Calu3 (cell line): ENCODE measurements around the gene TMCC1. TPM values are rescaled to one million over a fixed set of nuclear protein-coding genes. Genes with fewer than 3 reads are reported as not detected.

Experiments used
- BruUV-seq: library from RNA; stranded (reverse); fragments of 400-500 nt; replicated peaks from 2 replicates; lab custom pipeline; 2021; lab: Mats Ljungman, UMichigan
- CTCF ChIA-PET: fragments of 300-600 bp; sonication (Branson Sonifier 250); formaldehyde crosslinking; loops from one replicate; lab custom pipeline; 2022; ENCODE audit warnings: antibody characterized with exemption; lab: Charles Lee
- DNase-seq: peaks from one replicate; pipeline ENCODE4 v3.0.0; 2022
- H3K27ac Mint-ChIP-seq: one replicate; pipeline ENCODE4 v1.8.0; 2022; ENCODE audit warnings: mixed read lengths; ENCODE audit not compliant: unreplicated experiment
- H3K27me3 Mint-ChIP-seq: one replicate; pipeline ENCODE4 v1.8.0; 2022; ENCODE audit warnings: mixed read lengths; ENCODE audit not compliant: unreplicated experiment
- H3K36me3 Mint-ChIP-seq: one replicate; pipeline ENCODE4 v1.8.0; 2022; ENCODE audit warnings: mild to moderate bottlenecking, moderate library complexity, mixed read lengths; ENCODE audit not compliant: insufficient read depth, unreplicated experiment
- H3K4me1 Mint-ChIP-seq: one replicate; pipeline ENCODE4 v1.8.0; 2022; ENCODE audit warnings: mild to moderate bottlenecking, low read depth, mixed read lengths; ENCODE audit not compliant: unreplicated experiment
- H3K4me3 Mint-ChIP-seq: one replicate; pipeline ENCODE4 v1.8.0; 2022; ENCODE audit warnings: mild to moderate bottlenecking, low read depth, moderate library complexity, mixed read lengths; ENCODE audit not compliant: unreplicated experiment
- H3K9me3 Mint-ChIP-seq: one replicate; pipeline ENCODE4 v1.8.0; 2022; ENCODE audit warnings: low read depth, mixed read lengths; ENCODE audit not compliant: unreplicated experiment
- intact Hi-C: fragments of 100-400 bp; cut with micrococcal nuclease; formaldehyde crosslinking; loops from one replicate; pipeline ENCODE4 v1.10.0; 2022; ENCODE audit not compliant: unreplicated experiment
- total RNA-seq: library from RNA; stranded (reverse); gene quantifications from 2 replicates; pipeline ENCODE4 v1.2.3, GENCODE V29; 2022
- TF ChIP-seq, protein P1 (sequence below): fragments of 200-600 bp; IDR thresholded peaks from one replicate; pipeline ENCODE4 v1.8.0; 2022; ENCODE audit warnings: antibody characterized with exemption; ENCODE audit not compliant: unreplicated experiment

TMCC1 gene
- total RNA-seq, 1 experiment from 2014 or later, result 57.2 TPM

DNA sequence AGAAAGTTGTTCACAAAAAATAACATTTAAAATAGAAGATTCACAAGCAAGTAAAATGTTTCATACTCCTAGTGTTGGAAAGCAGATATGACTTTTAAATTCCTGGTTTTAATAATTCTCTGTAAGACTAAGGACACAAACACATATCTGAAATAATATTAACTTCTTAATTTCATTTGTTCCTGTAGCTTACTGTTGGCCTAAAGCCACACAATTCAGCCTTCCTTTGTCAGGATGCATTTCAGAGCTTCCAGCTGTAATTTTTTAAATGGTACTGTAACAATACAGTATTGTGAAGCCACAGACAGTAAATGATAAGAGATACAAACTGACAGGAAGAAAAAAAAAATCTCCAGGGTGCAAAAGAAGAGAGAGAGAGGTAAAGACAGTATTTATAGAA lies 84.2 kb downstream of the TMCC1 start:
- intact Hi-C loops, result no loop called here
- Mint-ChIP-seq H3K27me3 (no peaks in the 10 kb centered on the region), H3K36me3 (no peaks in the 10 kb centered on the region), H3K27ac (no peak overlapping the region), H3K4me3 (no peak overlapping the region), H3K4me1 (no peaks in the 10 kb centered on the region), H3K9me3 (no peaks in the 10 kb centered on the region)
- CTCF ChIA-PET, result interaction anchor here (0.7 to 0.9 kb wide), 4 partner anchors 19 to 160 kb away, joined by 3 to 5 read pairs (median 4); no protein-coding TSS in a partner anchor
- TF ChIP-seq, protein P1, sequence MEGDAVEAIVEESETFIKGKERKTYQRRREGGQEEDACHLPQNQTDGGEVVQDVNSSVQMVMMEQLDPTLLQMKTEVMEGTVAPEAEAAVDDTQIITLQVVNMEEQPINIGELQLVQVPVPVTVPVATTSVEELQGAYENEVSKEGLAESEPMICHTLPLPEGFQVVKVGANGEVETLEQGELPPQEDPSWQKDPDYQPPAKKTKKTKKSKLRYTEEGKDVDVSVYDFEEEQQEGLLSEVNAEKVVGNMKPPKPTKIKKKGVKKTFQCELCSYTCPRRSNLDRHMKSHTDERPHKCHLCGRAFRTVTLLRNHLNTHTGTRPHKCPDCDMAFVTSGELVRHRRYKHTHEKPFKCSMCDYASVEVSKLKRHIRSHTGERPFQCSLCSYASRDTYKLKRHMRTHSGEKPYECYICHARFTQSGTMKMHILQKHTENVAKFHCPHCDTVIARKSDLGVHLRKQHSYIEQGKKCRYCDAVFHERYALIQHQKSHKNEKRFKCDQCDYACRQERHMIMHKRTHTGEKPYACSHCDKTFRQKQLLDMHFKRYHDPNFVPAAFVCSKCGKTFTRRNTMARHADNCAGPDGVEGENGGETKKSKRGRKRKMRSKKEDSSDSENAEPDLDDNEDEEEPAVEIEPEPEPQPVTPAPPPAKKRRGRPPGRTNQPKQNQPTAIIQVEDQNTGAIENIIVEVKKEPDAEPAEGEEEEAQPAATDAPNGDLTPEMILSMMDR, result no peak
- DNase-seq, result no peak
- no TSS peak for BruUV-seq

DNA sequence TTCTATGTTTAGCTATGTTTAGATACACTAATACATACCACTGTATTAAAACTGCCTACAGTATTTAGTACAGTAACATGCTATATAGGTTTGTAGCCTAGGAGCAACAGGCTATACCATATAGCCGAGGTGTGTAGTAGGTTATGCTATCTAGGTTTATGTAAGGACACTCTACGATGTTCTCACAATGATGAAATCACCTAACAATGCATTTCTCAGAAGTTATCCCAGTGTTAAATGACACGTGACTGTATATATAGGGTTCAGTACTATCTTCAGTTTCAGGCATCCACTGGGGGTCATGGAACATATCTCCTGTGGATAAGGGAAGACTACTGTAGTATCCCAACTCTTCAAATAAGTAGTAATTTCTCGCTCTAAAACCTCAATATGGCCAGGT lies 97.4 kb downstream of the TMCC1 start:
- TF ChIP-seq, protein P1, result no peak
- peaks cover 40% of the 10 kb centered on the region for H3K36me3 Mint-ChIP-seq
- no TSS peak for BruUV-seq
- peaks cover 45% of the 10 kb centered on the region for H3K4me1 Mint-ChIP-seq
- intact Hi-C loops, result no loop called here
- CTCF ChIA-PET, result no interaction called here
- DNase-seq, result no peak
- no peak overlapping the region for H3K4me3 Mint-ChIP-seq
- H3K27me3 Mint-ChIP-seq, result no peaks in the 10 kb centered on the region
- H3K9me3 Mint-ChIP-seq, result no peaks in the 10 kb centered on the region
- H3K27ac Mint-ChIP-seq, result no peak overlapping the region

- H3K4me1 Mint-ChIP-seq, result peaks cover 52% of the 10 kb centered on the region
- BruUV-seq, result no TSS peak
- peaks cover 41% of the 10 kb centered on the region for H3K36me3 Mint-ChIP-seq
- peak overlapping the region; percentile 86 for H3K4me3 Mint-ChIP-seq
- TF ChIP-seq, protein P1, result no peak
- peak overlapping the region; percentile 57 for H3K27ac Mint-ChIP-seq
- intact Hi-C loops, result loop anchor here (2.0 kb wide), 1 partner anchor 29 kb away; no protein-coding TSS in a partner anchor
- H3K27me3 Mint-ChIP-seq, result no peaks in the 10 kb centered on the region
- CTCF ChIA-PET, result interaction anchor here (1.0 to 2.6 kb wide), 5 partner anchors 12 to 305 kb away, joined by 3 to 14 read pairs (median 4); no protein-coding TSS in a partner anchor
- peak; percentile 34 for DNase-seq
- no peaks in the 10 kb centered on the region for H3K9me3 Mint-ChIP-seq
Observed at GRCh38 chr3:129795186-129796010, 98.1 kb downstream of the TMCC1 start.

DNA sequence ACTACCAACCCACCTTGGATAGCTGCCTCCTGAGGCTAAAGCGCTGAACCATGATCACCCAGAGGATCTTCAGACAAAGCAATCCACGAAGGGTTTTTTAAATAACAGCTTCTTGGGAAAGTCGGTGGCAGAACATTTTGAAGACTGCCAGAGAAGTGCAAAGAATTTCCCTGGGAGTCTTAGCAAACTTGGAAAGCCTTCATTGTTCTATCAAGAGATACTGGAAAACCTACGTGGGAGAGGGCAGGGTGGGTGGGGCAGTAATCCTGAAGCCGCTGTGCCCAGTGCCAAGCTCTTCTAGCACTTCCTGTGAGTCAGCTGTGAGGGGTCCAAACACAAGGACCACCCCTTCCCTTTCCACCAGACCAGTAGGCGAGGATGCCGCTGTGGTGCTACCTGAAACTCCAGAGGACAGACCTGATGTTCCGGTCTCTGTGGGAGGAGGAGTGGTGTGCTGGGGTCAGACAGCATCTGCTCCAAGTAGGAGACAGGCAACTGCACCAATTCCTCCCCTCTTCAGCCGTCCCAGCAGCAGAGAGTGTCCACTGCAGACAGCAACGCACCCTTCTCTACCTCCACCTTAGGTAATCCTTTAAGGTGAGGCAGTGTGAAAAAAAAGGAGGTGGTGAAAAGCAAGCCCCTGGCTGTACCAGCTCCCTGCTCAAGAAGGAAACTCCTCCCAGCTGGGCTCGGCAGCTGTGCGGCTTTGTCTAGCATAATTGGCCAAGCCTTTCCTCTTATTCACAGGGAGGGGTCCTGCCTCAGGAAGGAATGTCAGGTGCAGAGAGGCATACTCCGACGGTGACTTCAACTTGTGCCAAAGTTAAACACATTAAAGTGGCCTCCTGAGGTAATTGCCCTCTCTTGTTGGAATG lies 99.0 kb downstream of the TMCC1 start:
- Mint-ChIP-seq H3K27me3 (no peaks in the 10 kb centered on the region), H3K36me3 (peaks cover 41% of the 10 kb centered on the region), H3K9me3 (no peaks in the 10 kb centered on the region), H3K4me1 (peaks cover 52% of the 10 kb centered on the region), H3K4me3 (peak overlapping the region; percentile 86), H3K27ac (peak overlapping the region; percentile 57)
- DNase-seq, result peak; percentile 95
- CTCF ChIA-PET, result interaction anchor here (0.5 to 2.6 kb wide), 9 partner anchors 13 to 304 kb away, joined by 3 to 14 read pairs (median 4); no protein-coding TSS in a partner anchor
- TSS peak; percentile 44 for BruUV-seq
- intact Hi-C loops, result loop anchor here (2.0 to 5.0 kb wide), 2 partner anchors 30 to 132 kb away; no protein-coding TSS in a partner anchor
- TF ChIP-seq, protein P1, result no peak
